ENCODE measurements around the gene CCHCR1. TPM values are rescaled to one million over a fixed set of nuclear protein-coding genes. Genes with fewer than 3 reads are reported as not detected.

CCHCR1 gene
- total and polyA plus RNA-seq, 2 of the 8 experiments (the other 6 are each of a cell fraction or from before 2014, with no cell fraction given), result 20.9 to 38.0 TPM

- H3K23ac ChIP-seq (ENCODE audit: insufficient read length), result no peak overlapping the region
- FAIRE-seq (no peak), DNase-seq (ENCODE audit: low read depth in 1 of 2, low spot score in 2 of 2) (no peak)
- TF ChIP-seq RBBP5 (IDR thresholded peaks at IDR 0.05; ENCODE audit: borderline replicate concordance, low read depth, low read length) (no peak), FOSL1 (IDR thresholded peaks at IDR 0.05; ENCODE audit: insufficient read depth, low read depth, low read length) (no peak), JUND (IDR thresholded peaks at IDR 0.05; ENCODE audit: low read length) (no peak), TAF7 (optimal IDR thresholded peaks at IDR 0.05; ENCODE audit: borderline replicate concordance, low read depth, low read length) (no peak), RFX5 (IDR thresholded peaks at IDR 0.05; ENCODE audit: borderline replicate concordance, low read depth, low read length) (no peak), TEAD4 (IDR thresholded peaks at IDR 0.05; ENCODE audit: low read depth, low read length) (no peak), CTBP2 (IDR thresholded peaks at IDR 0.05; ENCODE audit: borderline replicate concordance, insufficient read depth, insufficient read length, low read length) (no peak), CBX5 (IDR thresholded peaks at IDR 0.05; ENCODE audit: low read depth, low read length) (no peak), GTF2F1 (IDR thresholded peaks at IDR 0.05; ENCODE audit: borderline replicate concordance, low read depth, low read length) (no peak), TCF12 (IDR thresholded peaks at IDR 0.05; ENCODE audit: low read depth, low read length) (no peak), POLR2A (IDR thresholded peaks at IDR 0.05; ENCODE audit: control extremely low read depth in 1 of 2, low read depth in 2 of 2, low read length in 2 of 2) (no peak), MAX (IDR thresholded peaks at IDR 0.05) (no peak), SIRT6 (IDR thresholded peaks at IDR 0.05; ENCODE audit: low read length) (no peak)
Measured at GRCh38 chr6:31116661-31117385, 40.8 kb downstream of the CCHCR1 start.

More at GRCh38 chr6:31116661-31117385, 40.8 kb downstream of the CCHCR1 start:
- no peak overlapping the region for H3K4me2 ChIP-seq (ENCODE audit: insufficient read depth in 1 of 2, low read depth in 2 of 2, low read length in 2 of 2)
- no peak overlapping the region for H2BK12ac ChIP-seq (ENCODE audit: low read depth, low read length)
- no peak overlapping the region for H4K91ac ChIP-seq (replicated peaks; ENCODE audit: insufficient read length, low read length)
- CTCF ChIA-PET (ENCODE audit: partially characterized antibody), result interaction anchor here (0.5 to 10.6 kb wide), 7 partner anchors 13 to 329 kb away, joined by 3 to 187 read pairs (median 6); no protein-coding TSS in a partner anchor
- H3K23me2 ChIP-seq (ENCODE audit: low read depth, low read length), result no peaks in the 10 kb centered on the region; the same call in 1 of the 2 replicates
- no peaks in the 10 kb centered on the region for H4K20me1 ChIP-seq (replicated peaks in 1 of 2; ENCODE audit: control insufficient read depth in 1 of 2, insufficient read depth in 2 of 2, low read length in 2 of 2)
- no peaks in the 10 kb centered on the region for H3K36me3 ChIP-seq (ENCODE audit: control insufficient read depth in 2 of 4, insufficient read depth in 4 of 4, low read length in 3 of 4)
- no peak overlapping the region for H2BK5ac ChIP-seq (ENCODE audit: low read depth, low read length)
- H3K4ac ChIP-seq (replicated peaks; ENCODE audit: insufficient read length, low read depth, low read length), result no peak overlapping the region
- no peak overlapping the region for H3K4me3 ChIP-seq (ENCODE audit: extremely low read depth in 1 of 4, insufficient read depth in 2 of 4, low read depth in 3 of 4, low read length in 4 of 4)
- H3K9ac ChIP-seq (replicated peaks in 1 of 4; ENCODE audit: extremely low read depth in 1 of 4, low read depth in 3 of 4, low read length in 3 of 4), result no peak overlapping the region
- no peak overlapping the region for H3K27ac ChIP-seq (ENCODE audit: low read depth, low read length)
- peaks cover 0 to 4% (median 0%) of the 10 kb centered on the region in 4 experiments; a peak in 1 of 7 replicates for H3K27me3 ChIP-seq (replicated peaks in 1 of 4; ENCODE audit: control insufficient read depth in 3 of 4, extremely low read depth in 1 of 4, insufficient read depth in 3 of 4, low read length in 3 of 4)
- no peak overlapping the region for H2BK120ac ChIP-seq (replicated peaks; ENCODE audit: low read depth, low read length)
- H3K79me1 ChIP-seq (ENCODE audit: low read depth, low read length), result no peaks in the 10 kb centered on the region
- no peak overlapping the region for H4K5ac ChIP-seq (ENCODE audit: insufficient read length, low read depth, low read length)
- H4K8ac ChIP-seq (ENCODE audit: extremely low read depth, insufficient read depth, low read length), result no peak overlapping the region; the same call in 1 of the 2 replicates
- H3K18ac ChIP-seq (ENCODE audit: extremely low read depth, low read length), result no peak overlapping the region
- no peak overlapping the region for H2AFZ ChIP-seq (ENCODE audit: low read length)
- H3K79me2 ChIP-seq (ENCODE audit: control insufficient read depth in 1 of 2, insufficient read depth in 2 of 2, low read length in 2 of 2), result no peaks in the 10 kb centered on the region
- no peak overlapping the region for H3K56ac ChIP-seq (replicated peaks; ENCODE audit: insufficient read length, low read depth, low read length)
- H2AK5ac ChIP-seq (ENCODE audit: low read depth, low read length), result no peak overlapping the region
- peaks cover 0 to 9% (median 6%) of the 10 kb centered on the region in 4 experiments; a peak in 5 of 7 replicates for H3K4me1 ChIP-seq (replicated peaks in 1 of 4; ENCODE audit: control insufficient read depth in 3 of 4, insufficient read depth in 4 of 4, low read length in 3 of 4)
- no peak overlapping the region for H2BK20ac ChIP-seq (ENCODE audit: low read length)
- H2BK15ac ChIP-seq (ENCODE audit: low read length), result no peak overlapping the region
- no peaks in the 10 kb centered on the region for H3K9me3 ChIP-seq (ENCODE audit: insufficient read depth in 2 of 2, low read depth in 1 of 2, low read length in 1 of 2)
- no peak overlapping the region for H3K14ac ChIP-seq (ENCODE audit: insufficient read length)
- POLR2A ChIA-PET (ENCODE audit: partially characterized antibody), result interaction anchor here (1.1 to 68.5 kb wide), 3 partner anchors 8 to 52 kb away, joined by 3 to 2251 read pairs (median 4); partner anchors contain the start of genes CCHCR1, POU5F1, PSORS1C2 and TCF19
- whole genome bisulfite sequencing, 2 experiments (ENCODE audit: extremely low coverage in 1 of 2, insufficient coverage in 1 of 2, insufficient read length in 1 of 2, insufficient replicate concordance in 2 of 2, low coverage in 1 of 2, low lambda C conversion rate in 2 of 2, missing lambda C conversion rate in 1 of 2), result 92% methylated on average over 19 of the region's 19 CpGs; no CpG with 5 or more reads in 1 of the 2 experiments
